K562 (cell line): Measurements from ENCODE around the gene ARSA. TPM values are rescaled to one million over a fixed set of nuclear protein-coding genes. Genes with fewer than 3 reads are reported as not detected.

ENCODE experiments used
- CC2D1A ChIP-seq: fragments of 450-650 bp; IDR thresholded peaks from 2 replicates; pipeline ENCODE4 v1.6.1; 2017; ENCODE audit warnings: mild to moderate bottlenecking
- HDGF ChIP-seq: fragments of 450-650 bp; IDR thresholded peaks from 2 replicates; pipeline ENCODE4 v1.6.1; 2016
- KHSRP ChIP-seq: fragments of 450-650 bp; IDR thresholded peaks from 2 replicates; pipeline ENCODE4 v1.6.1; 2017
- LARP7 ChIP-seq: fragments of 450-650 bp; IDR thresholded peaks from 2 replicates; pipeline ENCODE4 v1.6.1; 2016
- POLR3A ChIP-seq: IDR thresholded peaks from 2 replicates; pipeline ENCODE4 v1.6.1; 2011; ENCODE audit warnings: borderline replicate concordance, mild to moderate bottlenecking, moderate library complexity; ENCODE audit not compliant: insufficient read length, insufficient read depth; ENCODE audit errors: extremely low read depth
- POLR3G ChIP-seq: IDR thresholded peaks from 2 replicates; pipeline ENCODE4 v1.6.1; 2011; ENCODE audit not compliant: insufficient read length, insufficient replicate concordance; ENCODE audit errors: extremely low read depth
- RBFOX2 ChIP-seq: fragments of 200-400 bp; formaldehyde crosslinking; IDR thresholded peaks from 2 replicates; pipeline ENCODE4 v1.6.1; 2017; ENCODE audit warnings: low read depth, mild to moderate bottlenecking, low read length, moderate library complexity
- TRIM24 ChIP-seq, 2 experiments: fragments of 450-650 bp; IDR thresholded peaks; 2 replicates each; pipeline ENCODE4 v1.6.1; 2016
- ZNF124 ChIP-seq: sonication (generic); formaldehyde crosslinking; IDR thresholded peaks from 2 replicates; pipeline ENCODE4 v1.8.1; 2022; ENCODE audit warnings: missing genetic modification reagents
- ZNF140 ChIP-seq: fragments of 250-450 bp; sonication (Bioruptor Pico); IDR thresholded peaks from 2 replicates; pipeline ENCODE4 v1.8.0; 2021; ENCODE audit warnings: moderate library complexity, mild to moderate bottlenecking, inconsistent platforms
- polyA plus RNA-seq, 8 experiments: library from polyadenylated mRNA; depleted of rRNA in 4 of 8; stranded (reverse) in 5 of 8; unstranded in 3 of 8; fragments of >200 nt; fragmentation: Nextera tagmentation in 2 of 8; fragmentation: Illumina TruSeq in 1 of 8; extraction: Ambion mirVana in 2 of 8; extraction: Trizol in 1 of 8; gene quantifications; 2 replicates each; pipeline versions ENCODE4 v1.2.1 to v1.2.3, GENCODE V29; 2011 to 2014; ENCODE audit warnings: inconsistent platforms in 1 of 8, missing spikeins in 1 of 8
- total RNA-seq, 7 experiments: library from RNA; depleted of rRNA in 6 of 7; stranded (reverse); fragments of >200 nt in 6 of 7; fragmentation: Illumina TruSeq in 2 of 7; extraction: Trizol in 2 of 7; gene quantifications; 2 replicates each; pipeline versions ENCODE4 v1.2.1 to v1.2.3, GENCODE V29; 2011 to 2021; ENCODE audit warnings: low replicate concordance in 1 of 7
- TF ChIP-seq, protein P1 (sequence below), 2 experiments: fragments of 450-650 bp in 1 of 2; IDR thresholded peaks; 2 replicates each; pipeline ENCODE4 v1.6.1; 2011 to 2017; ENCODE audit warnings: low read depth in 2 of 2, antibody characterized with exemption in 1 of 2, borderline replicate concordance in 1 of 2, low read length in 1 of 2, mild to moderate bottlenecking in 1 of 2, mixed read lengths in 1 of 2; ENCODE audit not compliant: control insufficient read depth in 1 of 2
- TF ChIP-seq, protein P2 (sequence below), 2 experiments: IDR thresholded peaks; 2 replicates each; pipeline ENCODE4 v1.6.1; 2012; ENCODE audit warnings: improper control_type of control experiment in 2 of 2, low read depth in 2 of 2, low read length in 2 of 2, borderline replicate concordance in 1 of 2
- TF ChIP-seq, protein P3 (sequence below), 2 experiments: fragments of 450-650 bp; IDR thresholded peaks; 2 replicates each; pipeline ENCODE4 v1.6.1; 2016
- TF ChIP-seq, protein P4 (sequence below): sonication (generic); formaldehyde crosslinking; IDR thresholded peaks from 2 replicates; pipeline ENCODE4 v1.4.0; 2020; ENCODE audit warnings: mild to moderate bottlenecking, missing genetic modification reagents

ARSA gene
- total and polyA plus RNA-seq, 9 of the 15 experiments (the other 6 are each of a cell fraction or from before 2014, with no cell fraction given), result 0.32 to 10.9 (median 1.8) TPM; not detected in 1

DNA sequence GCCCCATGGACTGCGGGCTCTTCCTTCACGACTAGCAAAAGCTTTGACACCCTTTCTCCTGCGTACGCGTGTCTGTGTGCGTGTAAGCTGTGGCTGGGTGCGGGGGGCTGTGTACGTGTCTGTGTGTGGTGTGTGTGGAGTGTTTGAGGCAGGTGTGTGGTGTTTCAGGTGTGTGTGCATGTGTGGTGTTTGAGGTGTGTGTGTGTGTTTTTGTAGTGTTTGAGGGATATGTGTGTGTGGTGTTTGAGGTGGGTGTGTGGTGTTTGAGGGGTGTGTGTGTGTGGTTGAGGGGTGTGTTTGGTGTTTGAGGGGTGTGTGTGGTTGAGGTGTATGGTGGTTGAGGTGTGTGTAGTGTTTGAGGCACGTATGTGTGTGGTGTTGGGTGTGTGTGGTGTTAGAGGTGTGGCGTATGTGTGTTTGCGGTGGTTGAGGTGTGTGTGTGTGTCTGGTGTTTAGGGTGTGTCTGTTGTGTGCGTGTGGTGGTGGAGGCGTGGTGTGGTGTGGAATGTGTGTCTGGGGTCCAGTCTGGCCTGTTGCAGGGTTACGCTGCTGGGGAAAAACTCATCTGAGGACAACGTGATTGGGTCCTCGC, 687 bp upstream of the ARSA start (continued):
- TF ChIP-seq RBFOX2, result no peak; the same call in 1 of the 2 replicates
- TF ChIP-seq, protein P1, sequence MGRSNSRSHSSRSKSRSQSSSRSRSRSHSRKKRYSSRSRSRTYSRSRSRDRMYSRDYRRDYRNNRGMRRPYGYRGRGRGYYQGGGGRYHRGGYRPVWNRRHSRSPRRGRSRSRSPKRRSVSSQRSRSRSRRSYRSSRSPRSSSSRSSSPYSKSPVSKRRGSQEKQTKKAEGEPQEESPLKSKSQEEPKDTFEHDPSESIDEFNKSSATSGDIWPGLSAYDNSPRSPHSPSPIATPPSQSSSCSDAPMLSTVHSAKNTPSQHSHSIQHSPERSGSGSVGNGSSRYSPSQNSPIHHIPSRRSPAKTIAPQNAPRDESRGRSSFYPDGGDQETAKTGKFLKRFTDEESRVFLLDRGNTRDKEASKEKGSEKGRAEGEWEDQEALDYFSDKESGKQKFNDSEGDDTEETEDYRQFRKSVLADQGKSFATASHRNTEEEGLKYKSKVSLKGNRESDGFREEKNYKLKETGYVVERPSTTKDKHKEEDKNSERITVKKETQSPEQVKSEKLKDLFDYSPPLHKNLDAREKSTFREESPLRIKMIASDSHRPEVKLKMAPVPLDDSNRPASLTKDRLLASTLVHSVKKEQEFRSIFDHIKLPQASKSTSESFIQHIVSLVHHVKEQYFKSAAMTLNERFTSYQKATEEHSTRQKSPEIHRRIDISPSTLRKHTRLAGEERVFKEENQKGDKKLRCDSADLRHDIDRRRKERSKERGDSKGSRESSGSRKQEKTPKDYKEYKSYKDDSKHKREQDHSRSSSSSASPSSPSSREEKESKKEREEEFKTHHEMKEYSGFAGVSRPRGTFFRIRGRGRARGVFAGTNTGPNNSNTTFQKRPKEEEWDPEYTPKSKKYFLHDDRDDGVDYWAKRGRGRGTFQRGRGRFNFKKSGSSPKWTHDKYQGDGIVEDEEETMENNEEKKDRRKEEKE (IDR thresholded peaks at IDR 0.05; ENCODE audit: borderline replicate concordance in 1 of 2, control insufficient read depth in 1 of 2, low read depth in 2 of 2, low read length in 1 of 2), result peak in 1 of 2 experiments; percentile 61; a peak in 1 of 4 replicates
- TF ChIP-seq ZNF140 (CRISPR knock-in tag), result no peak
- TF ChIP-seq, protein P2, sequence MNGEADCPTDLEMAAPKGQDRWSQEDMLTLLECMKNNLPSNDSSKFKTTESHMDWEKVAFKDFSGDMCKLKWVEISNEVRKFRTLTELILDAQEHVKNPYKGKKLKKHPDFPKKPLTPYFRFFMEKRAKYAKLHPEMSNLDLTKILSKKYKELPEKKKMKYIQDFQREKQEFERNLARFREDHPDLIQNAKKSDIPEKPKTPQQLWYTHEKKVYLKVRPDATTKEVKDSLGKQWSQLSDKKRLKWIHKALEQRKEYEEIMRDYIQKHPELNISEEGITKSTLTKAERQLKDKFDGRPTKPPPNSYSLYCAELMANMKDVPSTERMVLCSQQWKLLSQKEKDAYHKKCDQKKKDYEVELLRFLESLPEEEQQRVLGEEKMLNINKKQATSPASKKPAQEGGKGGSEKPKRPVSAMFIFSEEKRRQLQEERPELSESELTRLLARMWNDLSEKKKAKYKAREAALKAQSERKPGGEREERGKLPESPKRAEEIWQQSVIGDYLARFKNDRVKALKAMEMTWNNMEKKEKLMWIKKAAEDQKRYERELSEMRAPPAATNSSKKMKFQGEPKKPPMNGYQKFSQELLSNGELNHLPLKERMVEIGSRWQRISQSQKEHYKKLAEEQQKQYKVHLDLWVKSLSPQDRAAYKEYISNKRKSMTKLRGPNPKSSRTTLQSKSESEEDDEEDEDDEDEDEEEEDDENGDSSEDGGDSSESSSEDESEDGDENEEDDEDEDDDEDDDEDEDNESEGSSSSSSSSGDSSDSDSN (IDR thresholded peaks at IDR 0.05; ENCODE audit: borderline replicate concordance in 1 of 2, low read depth in 2 of 2, low read length in 2 of 2), result peak in 1 of 2 experiments; percentile 15; a peak in 1 of 4 replicates
- no peak for TF ChIP-seq POLR3A
- TF ChIP-seq TRIM24 (IDR thresholded peaks at IDR 0.05), result peak in 1 of 2 experiments; percentile 29; a peak in 1 of 4 replicates
- TF ChIP-seq HDGF, result peak; percentile 82; the same call in 1 of the 2 replicates
- peak; percentile 94; the same call in 1 of the 2 replicates for TF ChIP-seq LARP7
- TF ChIP-seq CC2D1A, result 0 out of 2 replicates have a peak, but pooled peaks have one; percentile 19
- no peak for TF ChIP-seq KHSRP
- TF ChIP-seq, protein P3, sequence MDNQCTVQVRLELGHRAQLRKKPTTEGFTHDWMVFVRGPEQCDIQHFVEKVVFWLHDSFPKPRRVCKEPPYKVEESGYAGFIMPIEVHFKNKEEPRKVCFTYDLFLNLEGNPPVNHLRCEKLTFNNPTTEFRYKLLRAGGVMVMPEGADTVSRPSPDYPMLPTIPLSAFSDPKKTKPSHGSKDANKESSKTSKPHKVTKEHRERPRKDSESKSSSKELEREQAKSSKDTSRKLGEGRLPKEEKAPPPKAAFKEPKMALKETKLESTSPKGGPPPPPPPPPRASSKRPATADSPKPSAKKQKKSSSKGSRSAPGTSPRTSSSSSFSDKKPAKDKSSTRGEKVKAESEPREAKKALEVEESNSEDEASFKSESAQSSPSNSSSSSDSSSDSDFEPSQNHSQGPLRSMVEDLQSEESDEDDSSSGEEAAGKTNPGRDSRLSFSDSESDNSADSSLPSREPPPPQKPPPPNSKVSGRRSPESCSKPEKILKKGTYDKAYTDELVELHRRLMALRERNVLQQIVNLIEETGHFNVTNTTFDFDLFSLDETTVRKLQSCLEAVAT (IDR thresholded peaks at IDR 0.05), result peak in 1 of 2 experiments; percentile 46; a peak in 1 of 4 replicates
- TF ChIP-seq POLR3G, result no peak
- no peak for TF ChIP-seq ZNF124 (CRISPR knock-in tag)
- TF ChIP-seq, protein P4, sequence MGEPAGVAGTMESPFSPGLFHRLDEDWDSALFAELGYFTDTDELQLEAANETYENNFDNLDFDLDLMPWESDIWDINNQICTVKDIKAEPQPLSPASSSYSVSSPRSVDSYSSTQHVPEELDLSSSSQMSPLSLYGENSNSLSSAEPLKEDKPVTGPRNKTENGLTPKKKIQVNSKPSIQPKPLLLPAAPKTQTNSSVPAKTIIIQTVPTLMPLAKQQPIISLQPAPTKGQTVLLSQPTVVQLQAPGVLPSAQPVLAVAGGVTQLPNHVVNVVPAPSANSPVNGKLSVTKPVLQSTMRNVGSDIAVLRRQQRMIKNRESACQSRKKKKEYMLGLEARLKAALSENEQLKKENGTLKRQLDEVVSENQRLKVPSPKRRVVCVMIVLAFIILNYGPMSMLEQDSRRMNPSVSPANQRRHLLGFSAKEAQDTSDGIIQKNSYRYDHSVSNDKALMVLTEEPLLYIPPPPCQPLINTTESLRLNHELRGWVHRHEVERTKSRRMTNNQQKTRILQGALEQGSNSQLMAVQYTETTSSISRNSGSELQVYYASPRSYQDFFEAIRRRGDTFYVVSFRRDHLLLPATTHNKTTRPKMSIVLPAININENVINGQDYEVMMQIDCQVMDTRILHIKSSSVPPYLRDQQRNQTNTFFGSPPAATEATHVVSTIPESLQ, result no peak
